ENCODE measurements around the gene BDKRB2. TPM values are rescaled to one million over a fixed set of nuclear protein-coding genes. Genes with fewer than 3 reads are reported as not detected.

BDKRB2 gene
- total and polyA plus RNA-seq, 2 of the 4 experiments (the other 2 are of a cell fraction): 60.9 to 73.1 TPM

DNA sequence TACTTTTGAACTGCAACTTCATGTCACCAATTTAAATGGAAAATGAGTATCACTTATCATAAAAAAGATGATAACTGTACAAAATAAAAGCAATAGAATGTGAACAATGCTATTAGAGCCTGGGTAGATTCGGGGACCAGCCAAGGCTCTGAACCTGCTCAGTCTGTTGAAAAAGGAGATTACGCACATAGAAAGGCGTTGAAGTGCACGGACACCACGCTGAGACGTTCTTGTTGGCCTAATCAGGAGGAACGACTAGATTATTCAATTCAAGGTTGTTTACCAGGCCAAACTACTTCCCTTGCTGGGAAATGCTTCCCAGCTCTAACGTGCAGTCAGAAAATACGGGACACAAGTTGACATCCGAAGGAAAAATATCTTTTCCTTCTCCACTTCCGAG lies 27.9 kb downstream of the BDKRB2 start:
- WGBS, 2 experiments (ENCODE audit: extremely low coverage in 2 of 2, insufficient read length in 1 of 2): 90% methylated on average over 7 of the region's 11 CpGs; no CpG with 5 or more reads in 1 of the 2 experiments
- dilution Hi-C loops (cut with HindIII; ENCODE audit: low sequenced_read_pairs, unreplicated experiment): no loop called here

More for the DNA sequence above, 27.9 kb downstream of the BDKRB2 start:
- ChIA-PET CTCF (interaction anchor here (0.9 kb wide), 1 partner anchor 132 kb away, joined by 3 read pairs; no protein-coding TSS in a partner anchor), POLR2A (ENCODE audit: unreplicated experiment) (no interaction called here)
- BruUV-seq (replicated peaks): no TSS peak
- TF ChIP-seq MXI1 (IDR thresholded peaks at IDR 0.05; ENCODE audit: borderline replicate concordance, low read depth, low read length) (no peak), RCOR1 (IDR thresholded peaks at IDR 0.05; ENCODE audit: insufficient replicate concordance, low read length) (no peak), POLR2A (IDR thresholded peaks at IDR 0.05; ENCODE audit: low read depth, low read length) (no peak)
- TF ChIP-seq, protein P1, sequence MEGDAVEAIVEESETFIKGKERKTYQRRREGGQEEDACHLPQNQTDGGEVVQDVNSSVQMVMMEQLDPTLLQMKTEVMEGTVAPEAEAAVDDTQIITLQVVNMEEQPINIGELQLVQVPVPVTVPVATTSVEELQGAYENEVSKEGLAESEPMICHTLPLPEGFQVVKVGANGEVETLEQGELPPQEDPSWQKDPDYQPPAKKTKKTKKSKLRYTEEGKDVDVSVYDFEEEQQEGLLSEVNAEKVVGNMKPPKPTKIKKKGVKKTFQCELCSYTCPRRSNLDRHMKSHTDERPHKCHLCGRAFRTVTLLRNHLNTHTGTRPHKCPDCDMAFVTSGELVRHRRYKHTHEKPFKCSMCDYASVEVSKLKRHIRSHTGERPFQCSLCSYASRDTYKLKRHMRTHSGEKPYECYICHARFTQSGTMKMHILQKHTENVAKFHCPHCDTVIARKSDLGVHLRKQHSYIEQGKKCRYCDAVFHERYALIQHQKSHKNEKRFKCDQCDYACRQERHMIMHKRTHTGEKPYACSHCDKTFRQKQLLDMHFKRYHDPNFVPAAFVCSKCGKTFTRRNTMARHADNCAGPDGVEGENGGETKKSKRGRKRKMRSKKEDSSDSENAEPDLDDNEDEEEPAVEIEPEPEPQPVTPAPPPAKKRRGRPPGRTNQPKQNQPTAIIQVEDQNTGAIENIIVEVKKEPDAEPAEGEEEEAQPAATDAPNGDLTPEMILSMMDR (conservative IDR thresholded peaks at IDR 0.05; ENCODE audit: low read depth, low read length): no peak
- Histone ChIP-seq H3K23ac (ENCODE audit: low read depth, low read length) (no peak overlapping the region), H4K8ac (ENCODE audit: low read depth in 2 of 2, low read length in 2 of 2) (no peak overlapping the region), H3K14ac (replicated peaks; ENCODE audit: low read depth, low read length) (no peak overlapping the region), H3K27ac (ENCODE audit: insufficient read depth, low read length) (no peak overlapping the region), H4K5ac (ENCODE audit: low read depth, low read length) (no peak overlapping the region), H3K79me1 (ENCODE audit: low read depth in 1 of 2, low read length in 2 of 2) (peaks cover 29 to 85% of the 10 kb centered on the region in 2 experiments), H2AK5ac (ENCODE audit: low read depth, low read length) (no peak overlapping the region), H3K27me3 (ENCODE audit: control insufficient read depth, insufficient read depth, low read length) (no peaks in the 10 kb centered on the region), H3K9me1 (ENCODE audit: insufficient read depth, low read length) (peaks cover 38% of the 10 kb centered on the region), H4K91ac (ENCODE audit: insufficient read depth, low read depth, low read length) (no peak overlapping the region), H3K4me1 (ENCODE audit: control insufficient read depth, insufficient read depth, low read length) (peaks cover 14% of the 10 kb centered on the region), H2BK15ac (ENCODE audit: low read depth, low read length) (no peak overlapping the region), H2AFZ (replicated peaks; ENCODE audit: low read length, poor library complexity) (no peak overlapping the region), H2BK20ac (ENCODE audit: low read depth, low read length) (no peak overlapping the region), H3K9ac (ENCODE audit: low read depth, low read length) (no peak overlapping the region), H3K56ac (ENCODE audit: extremely low read depth, insufficient read depth, low read length) (no peak overlapping the region), H2AK9ac (replicated peaks; ENCODE audit: low read depth, low read length, poor library complexity) (no peak overlapping the region), H3K4me2 (ENCODE audit: low read depth, low read length) (no peak overlapping the region), H3K4ac (ENCODE audit: low read depth, low read length) (no peak overlapping the region), H2BK5ac (ENCODE audit: low read depth, low read length, poor library complexity, severe bottlenecking) (no peak overlapping the region), H3K36me3 (ENCODE audit: control insufficient read depth, insufficient read depth, low read length) (peaks cover 78% of the 10 kb centered on the region), H3K18ac (ENCODE audit: low read depth, low read length) (no peak overlapping the region), H4K20me1 (ENCODE audit: insufficient read depth, low read length) (peaks cover 47% of the 10 kb centered on the region), H3K4me3 (ENCODE audit: insufficient read depth, low read depth, low read length) (no peak overlapping the region), H3K9me3 (ENCODE audit: control insufficient read depth, insufficient read depth, low read length) (no peaks in the 10 kb centered on the region), H2BK120ac (ENCODE audit: low read depth, low read length) (no peak overlapping the region)
- intact Hi-C loops (cut with micrococcal nuclease) (no loop called here), in situ Hi-C loops (cut with MboI; ENCODE audit: low sequenced_read_pairs) (no loop called here)
- DNase-seq: no peak
- no peak for ATAC-seq (ENCODE audit: low read depth)

All from IMR-90 (cell line).